HepG2 (cell line): Measurements from ENCODE around the gene BRCA2.

Experiments used
- ARHGAP35 ChIP-seq: sonication (generic); formaldehyde crosslinking; IDR thresholded peaks from 2 replicates; pipeline ENCODE4 v1.9.0; 2022; ENCODE audit warnings: mild to moderate bottlenecking, inconsistent platforms, moderate library complexity, missing genetic modification reagents, borderline replicate concordance
- MYC ChIP-seq: sonication (generic); formaldehyde crosslinking; IDR thresholded peaks from 2 replicates; pipeline ENCODE4 v1.9.0; 2021; ENCODE audit warnings: missing genetic modification reagents, borderline replicate concordance
- NFE2 ChIP-seq: sonication (generic); formaldehyde crosslinking; IDR thresholded peaks from 2 replicates; pipeline ENCODE4 v1.4.0; 2020; ENCODE audit warnings: missing genetic modification reagents
- SNAI1 ChIP-seq: sonication (generic); formaldehyde crosslinking; IDR thresholded peaks from 2 replicates; pipeline ENCODE4 v1.5.0; 2020; ENCODE audit warnings: mild to moderate bottlenecking, missing genetic modification reagents, borderline replicate concordance
- ZFAT ChIP-seq: sonication (generic); formaldehyde crosslinking; conservative IDR thresholded peaks from 2 replicates; pipeline ENCODE4 v1.8.1; 2023; ENCODE audit warnings: missing genetic modification reagents, inconsistent platforms
- ZNF530 ChIP-seq: sonication (generic); formaldehyde crosslinking; IDR thresholded peaks from 2 replicates; pipeline ENCODE4 v1.5.0; 2020; ENCODE audit warnings: low read depth, mild to moderate bottlenecking, missing genetic modification reagents
- TF ChIP-seq, protein P1 (sequence below): sonication (generic); formaldehyde crosslinking; IDR thresholded peaks from 2 replicates; pipeline ENCODE4 v1.5.0; 2020; ENCODE audit warnings: mild to moderate bottlenecking, missing genetic modification reagents, moderate library complexity
- TF ChIP-seq, protein P2 (sequence below): sonication (generic); formaldehyde crosslinking; IDR thresholded peaks from 2 replicates; pipeline ENCODE4 v1.4.0; 2020; ENCODE audit warnings: missing genetic modification reagents

DNA sequence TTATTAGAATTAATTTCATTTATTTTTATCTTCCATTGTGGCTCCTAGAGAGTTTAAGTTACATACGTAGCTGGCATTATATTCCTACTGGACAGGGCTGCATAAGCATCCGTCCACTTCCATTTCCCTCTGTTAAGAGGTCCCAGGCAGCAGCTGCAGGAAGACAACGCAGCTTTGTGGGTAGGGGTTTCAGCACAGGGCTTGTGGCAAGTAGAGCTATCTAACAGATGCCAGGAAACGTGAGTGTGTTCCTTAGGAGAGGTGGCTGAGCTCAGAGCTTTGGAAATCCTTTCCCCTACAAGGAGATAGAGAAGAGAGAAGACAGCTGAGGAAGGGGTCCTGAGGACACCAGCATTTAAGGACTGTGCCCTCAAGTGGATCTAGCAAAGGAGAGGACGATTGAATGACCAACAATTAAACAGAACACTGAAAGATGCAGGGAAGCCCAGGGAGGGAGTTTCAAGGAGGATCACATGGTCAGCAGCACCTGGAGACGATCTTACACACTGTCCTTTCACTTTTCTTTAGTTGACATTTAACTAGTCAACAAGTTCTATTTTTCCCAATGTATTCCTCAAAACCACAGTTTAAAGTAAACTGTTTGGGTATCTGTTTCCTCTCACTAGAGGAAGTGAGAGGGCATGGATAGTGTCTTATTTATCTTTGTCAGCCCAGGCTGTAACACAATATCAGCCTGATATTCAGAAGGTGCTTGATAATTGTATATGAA, 114.9 kb downstream of the BRCA2 start:
- TF ChIP-seq ZFAT (CRISPR knock-in tag) (no peak), ZNF530 (CRISPR knock-in tag) (no peak), ARHGAP35 (no peak), NFE2 (CRISPR knock-in tag) (no peak), MYC (no peak), SNAI1 (CRISPR knock-in tag) (no peak)
- TF ChIP-seq, protein P1, sequence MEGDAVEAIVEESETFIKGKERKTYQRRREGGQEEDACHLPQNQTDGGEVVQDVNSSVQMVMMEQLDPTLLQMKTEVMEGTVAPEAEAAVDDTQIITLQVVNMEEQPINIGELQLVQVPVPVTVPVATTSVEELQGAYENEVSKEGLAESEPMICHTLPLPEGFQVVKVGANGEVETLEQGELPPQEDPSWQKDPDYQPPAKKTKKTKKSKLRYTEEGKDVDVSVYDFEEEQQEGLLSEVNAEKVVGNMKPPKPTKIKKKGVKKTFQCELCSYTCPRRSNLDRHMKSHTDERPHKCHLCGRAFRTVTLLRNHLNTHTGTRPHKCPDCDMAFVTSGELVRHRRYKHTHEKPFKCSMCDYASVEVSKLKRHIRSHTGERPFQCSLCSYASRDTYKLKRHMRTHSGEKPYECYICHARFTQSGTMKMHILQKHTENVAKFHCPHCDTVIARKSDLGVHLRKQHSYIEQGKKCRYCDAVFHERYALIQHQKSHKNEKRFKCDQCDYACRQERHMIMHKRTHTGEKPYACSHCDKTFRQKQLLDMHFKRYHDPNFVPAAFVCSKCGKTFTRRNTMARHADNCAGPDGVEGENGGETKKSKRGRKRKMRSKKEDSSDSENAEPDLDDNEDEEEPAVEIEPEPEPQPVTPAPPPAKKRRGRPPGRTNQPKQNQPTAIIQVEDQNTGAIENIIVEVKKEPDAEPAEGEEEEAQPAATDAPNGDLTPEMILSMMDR (CRISPR knock-in tag), result no peak
- TF ChIP-seq, protein P2, sequence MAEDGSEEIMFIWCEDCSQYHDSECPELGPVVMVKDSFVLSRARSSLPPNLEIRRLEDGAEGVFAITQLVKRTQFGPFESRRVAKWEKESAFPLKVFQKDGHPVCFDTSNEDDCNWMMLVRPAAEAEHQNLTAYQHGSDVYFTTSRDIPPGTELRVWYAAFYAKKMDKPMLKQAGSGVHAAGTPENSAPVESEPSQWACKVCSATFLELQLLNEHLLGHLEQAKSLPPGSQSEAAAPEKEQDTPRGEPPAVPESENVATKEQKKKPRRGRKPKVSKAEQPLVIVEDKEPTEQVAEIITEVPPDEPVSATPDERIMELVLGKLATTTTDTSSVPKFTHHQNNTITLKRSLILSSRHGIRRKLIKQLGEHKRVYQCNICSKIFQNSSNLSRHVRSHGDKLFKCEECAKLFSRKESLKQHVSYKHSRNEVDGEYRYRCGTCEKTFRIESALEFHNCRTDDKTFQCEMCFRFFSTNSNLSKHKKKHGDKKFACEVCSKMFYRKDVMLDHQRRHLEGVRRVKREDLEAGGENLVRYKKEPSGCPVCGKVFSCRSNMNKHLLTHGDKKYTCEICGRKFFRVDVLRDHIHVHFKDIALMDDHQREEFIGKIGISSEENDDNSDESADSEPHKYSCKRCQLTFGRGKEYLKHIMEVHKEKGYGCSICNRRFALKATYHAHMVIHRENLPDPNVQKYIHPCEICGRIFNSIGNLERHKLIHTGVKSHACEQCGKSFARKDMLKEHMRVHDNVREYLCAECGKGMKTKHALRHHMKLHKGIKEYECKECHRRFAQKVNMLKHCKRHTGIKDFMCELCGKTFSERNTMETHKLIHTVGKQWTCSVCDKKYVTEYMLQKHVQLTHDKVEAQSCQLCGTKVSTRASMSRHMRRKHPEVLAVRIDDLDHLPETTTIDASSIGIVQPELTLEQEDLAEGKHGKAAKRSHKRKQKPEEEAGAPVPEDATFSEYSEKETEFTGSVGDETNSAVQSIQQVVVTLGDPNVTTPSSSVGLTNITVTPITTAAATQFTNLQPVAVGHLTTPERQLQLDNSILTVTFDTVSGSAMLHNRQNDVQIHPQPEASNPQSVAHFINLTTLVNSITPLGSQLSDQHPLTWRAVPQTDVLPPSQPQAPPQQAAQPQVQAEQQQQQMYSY (CRISPR knock-in tag), result no peak
